ENCODE measurements around the gene SYT5.

DNA sequence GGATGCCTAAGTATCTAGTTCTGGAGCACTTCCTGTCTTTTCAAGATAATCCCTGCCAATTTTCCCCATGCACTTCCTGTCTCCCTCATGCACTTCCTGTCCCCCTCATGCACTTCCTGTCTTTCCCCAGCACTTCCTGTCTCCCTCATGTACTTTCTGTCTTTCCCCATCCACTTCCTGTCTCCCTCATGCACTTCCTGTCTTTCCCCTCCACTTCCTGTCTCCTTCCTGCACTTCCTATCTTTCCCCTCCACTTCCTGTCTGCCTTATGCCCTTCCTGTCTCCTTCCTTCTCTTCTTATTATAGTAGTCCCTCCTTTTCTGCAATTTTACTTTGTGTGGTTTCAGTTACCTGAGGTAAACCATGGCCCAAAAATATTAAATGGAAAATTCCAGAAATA is 28.1 kb downstream of the SYT5 start:
- TF ChIP-seq, protein P1, sequence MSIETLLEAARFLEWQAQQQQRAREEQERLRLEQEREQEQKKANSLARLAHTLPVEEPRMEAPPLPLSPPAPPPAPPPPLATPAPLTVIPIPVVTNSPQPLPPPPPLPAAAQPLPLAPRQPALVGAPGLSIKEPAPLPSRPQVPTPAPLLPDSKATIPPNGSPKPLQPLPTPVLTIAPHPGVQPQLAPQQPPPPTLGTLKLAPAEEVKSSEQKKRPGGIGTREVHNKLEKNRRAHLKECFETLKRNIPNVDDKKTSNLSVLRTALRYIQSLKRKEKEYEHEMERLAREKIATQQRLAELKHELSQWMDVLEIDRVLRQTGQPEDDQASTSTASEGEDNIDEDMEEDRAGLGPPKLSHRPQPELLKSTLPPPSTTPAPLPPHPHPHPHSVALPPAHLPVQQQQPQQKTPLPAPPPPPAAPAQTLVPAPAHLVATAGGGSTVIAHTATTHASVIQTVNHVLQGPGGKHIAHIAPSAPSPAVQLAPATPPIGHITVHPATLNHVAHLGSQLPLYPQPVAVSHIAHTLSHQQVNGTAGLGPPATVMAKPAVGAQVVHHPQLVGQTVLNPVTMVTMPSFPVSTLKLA (conservative IDR thresholded peaks at IDR 0.05), result peak in 1 of 2 experiments; percentile 54; a peak in 1 of 4 replicates
- TF ChIP-seq CEBPB (tag; IDR thresholded peaks at IDR 0.05) (no peak), NFIC (IDR thresholded peaks at IDR 0.05) (no peak; the same call in 1 of the 2 replicates), IFI16 (CRISPR knock-in tag; IDR thresholded peaks at IDR 0.05) (no peak), ASH1L (IDR thresholded peaks at IDR 0.05; ENCODE audit: borderline replicate concordance, low read depth, partially characterized antibody) (peak; percentile 84)
- TF ChIP-seq, protein P2, sequence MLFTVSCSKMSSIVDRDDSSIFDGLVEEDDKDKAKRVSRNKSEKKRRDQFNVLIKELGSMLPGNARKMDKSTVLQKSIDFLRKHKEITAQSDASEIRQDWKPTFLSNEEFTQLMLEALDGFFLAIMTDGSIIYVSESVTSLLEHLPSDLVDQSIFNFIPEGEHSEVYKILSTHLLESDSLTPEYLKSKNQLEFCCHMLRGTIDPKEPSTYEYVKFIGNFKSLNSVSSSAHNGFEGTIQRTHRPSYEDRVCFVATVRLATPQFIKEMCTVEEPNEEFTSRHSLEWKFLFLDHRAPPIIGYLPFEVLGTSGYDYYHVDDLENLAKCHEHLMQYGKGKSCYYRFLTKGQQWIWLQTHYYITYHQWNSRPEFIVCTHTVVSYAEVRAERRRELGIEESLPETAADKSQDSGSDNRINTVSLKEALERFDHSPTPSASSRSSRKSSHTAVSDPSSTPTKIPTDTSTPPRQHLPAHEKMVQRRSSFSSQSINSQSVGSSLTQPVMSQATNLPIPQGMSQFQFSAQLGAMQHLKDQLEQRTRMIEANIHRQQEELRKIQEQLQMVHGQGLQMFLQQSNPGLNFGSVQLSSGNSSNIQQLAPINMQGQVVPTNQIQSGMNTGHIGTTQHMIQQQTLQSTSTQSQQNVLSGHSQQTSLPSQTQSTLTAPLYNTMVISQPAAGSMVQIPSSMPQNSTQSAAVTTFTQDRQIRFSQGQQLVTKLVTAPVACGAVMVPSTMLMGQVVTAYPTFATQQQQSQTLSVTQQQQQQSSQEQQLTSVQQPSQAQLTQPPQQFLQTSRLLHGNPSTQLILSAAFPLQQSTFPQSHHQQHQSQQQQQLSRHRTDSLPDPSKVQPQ (CRISPR knock-in tag; IDR thresholded peaks at IDR 0.05; ENCODE audit: borderline replicate concordance), result no peak
- TF ChIP-seq, protein P3, sequence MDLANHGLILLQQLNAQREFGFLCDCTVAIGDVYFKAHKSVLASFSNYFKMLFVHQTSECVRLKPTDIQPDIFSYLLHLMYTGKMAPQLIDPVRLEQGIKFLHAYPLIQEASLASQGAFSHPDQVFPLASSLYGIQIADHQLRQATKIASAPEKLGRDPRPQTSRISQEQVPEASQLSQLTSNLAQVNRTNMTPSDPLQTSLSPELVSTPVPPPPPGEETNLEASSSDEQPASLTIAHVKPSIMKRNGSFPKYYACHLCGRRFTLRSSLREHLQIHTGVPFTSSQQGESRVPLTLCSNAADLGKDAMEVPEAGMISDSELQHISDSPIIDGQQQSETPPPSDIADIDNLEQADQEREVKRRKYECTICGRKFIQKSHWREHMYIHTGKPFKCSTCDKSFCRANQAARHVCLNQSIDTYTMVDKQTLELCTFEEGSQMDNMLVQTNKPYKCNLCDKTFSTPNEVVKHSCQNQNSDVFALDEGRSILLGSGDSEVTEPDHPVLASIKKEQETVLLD (IDR thresholded peaks at IDR 0.05), result peak; percentile 79
